ENCODE data around the gene KCNJ15. TPM values are rescaled to one million over a fixed set of nuclear protein-coding genes. Genes with fewer than 3 reads are reported as not detected.

The KCNJ15 gene
- total and polyA plus RNA-seq, 2 of the 8 experiments (the other 6 are each of a cell fraction or from before 2014, with no cell fraction given): under 0.01 TPM; not detected in 1

- no peak for TF ChIP-seq USF2 (IDR thresholded peaks at IDR 0.05; ENCODE audit: low read length)
- TF ChIP-seq RFX5 (IDR thresholded peaks at IDR 0.05; ENCODE audit: borderline replicate concordance, low read depth, low read length): no peak
- no peak for TF ChIP-seq TBP (IDR thresholded peaks at IDR 0.05; ENCODE audit: low read depth, low read length)
- TF ChIP-seq HDAC6 (IDR thresholded peaks at IDR 0.05; ENCODE audit: low read depth, low read length): no peak
- TF ChIP-seq BRCA1 (IDR thresholded peaks at IDR 0.05; ENCODE audit: low read depth, low read length): no peak
- no peak for TF ChIP-seq KDM1A (IDR thresholded peaks at IDR 0.05; ENCODE audit: borderline replicate concordance, low read length)
- no peak for TF ChIP-seq SUZ12 (IDR thresholded peaks at IDR 0.05; ENCODE audit: low read length)
- TF ChIP-seq TAF7 (optimal IDR thresholded peaks at IDR 0.05; ENCODE audit: borderline replicate concordance, low read depth, low read length): no peak
Measured at GRCh38 chr21:38259665-38260064, 2.9 kb downstream of the KCNJ15 start (continued).

Data from H1 (cell line).